IPS-11a (cell line): ENCODE measurements around the gene GTSF1L.
"Not testable (repeated sequence)": the region's sequence is repeated elsewhere in the genome, so short reads cannot be mapped to it uniquely, and the experiment has no call there.

Source experiments
- H3K4me3 ChIP-seq: one replicate; pipeline ENCODE4 v1.5.1; 2013; ENCODE audit warnings: low read depth, low read length, control low read depth

GTSF1L gene

GRCh38 chr20:43726811-43727338 is at the start of gene GTSF1L:
Gene GTSF1L (minus strand): TSS chr20:43727002. CDS start chr20:43726694, 308 bp downstream.
- no peak within 1 kb of the TSS for H3K4me3 ChIP-seq

GRCh38 chr20:43774754-43775153 is 48.0 kb upstream of the GTSF1L start:
- H3K4me3 ChIP-seq, result no peak overlapping the region

GRCh38 chr20:43771503-43772190 is 44.8 kb upstream of the GTSF1L start:
- no peak overlapping the region for H3K4me3 ChIP-seq

- H3K4me3 ChIP-seq, result no peak overlapping the region
Measured at GRCh38 chr20:43770342-43770741, 43.5 kb upstream of the GTSF1L start.

GRCh38 chr20:43767686-43768474 is 41.1 kb upstream of the GTSF1L start:
- no peak overlapping the region for H3K4me3 ChIP-seq

- H3K4me3 ChIP-seq, result no peak overlapping the region
Measured at GRCh38 chr20:43766917-43767316, 40.1 kb upstream of the GTSF1L start.

GRCh38 chr20:43766385-43766784 is 39.6 kb upstream of the GTSF1L start:
- H3K4me3 ChIP-seq, result no peak overlapping the region

- H3K4me3 ChIP-seq, result no peak overlapping the region
Measured at GRCh38 chr20:43765916-43766315, 39.1 kb upstream of the GTSF1L start.

- no peak overlapping the region for H3K4me3 ChIP-seq
Measured at GRCh38 chr20:43762911-43763310, 36.1 kb upstream of the GTSF1L start.

GRCh38 chr20:43761386-43762340 is 34.9 kb upstream of the GTSF1L start:
- no peak overlapping the region for H3K4me3 ChIP-seq

GRCh38 chr20:43757888-43758287 is 31.1 kb upstream of the GTSF1L start:
- not testable (repeated sequence) for H3K4me3 ChIP-seq

GRCh38 chr20:43755851-43756250 is 29.0 kb upstream of the GTSF1L start:
- H3K4me3 ChIP-seq, result no peak overlapping the region

- H3K4me3 ChIP-seq, result no peak overlapping the region
Measured at GRCh38 chr20:43755390-43755789, 28.6 kb upstream of the GTSF1L start.

- H3K4me3 ChIP-seq, result no peak overlapping the region
Measured at GRCh38 chr20:43752561-43753301, 25.9 kb upstream of the GTSF1L start.

GRCh38 chr20:43752051-43752360 is 25.2 kb upstream of the GTSF1L start:
- no peak overlapping the region for H3K4me3 ChIP-seq

- no peak overlapping the region for H3K4me3 ChIP-seq
Measured at GRCh38 chr20:43751167-43752050, 24.6 kb upstream of the GTSF1L start.

GRCh38 chr20:43750774-43751166 is 24.0 kb upstream of the GTSF1L start:
- H3K4me3 ChIP-seq, result no peak overlapping the region

- H3K4me3 ChIP-seq, result no peak overlapping the region
Measured at GRCh38 chr20:43749734-43750294, 23.0 kb upstream of the GTSF1L start.

- no peak overlapping the region for H3K4me3 ChIP-seq
Measured at GRCh38 chr20:43748274-43748673, 21.5 kb upstream of the GTSF1L start.
